KOPT-K1 (cell line): ENCODE data around the gene LIPE.

ENCODE experiments used
- H3K27ac ChIP-seq: fragments of 200-600 bp; sonication (generic); 2 replicates; pipeline ENCODE4 v1.5.1; 2016; ENCODE audit warnings: antibody characterized with exemption, mild to moderate bottlenecking, low read depth, low read length; ENCODE audit not compliant: poor library complexity, severe bottlenecking
- H3K36me3 ChIP-seq: fragments of 200-600 bp; sonication (generic); 2 replicates; pipeline ENCODE4 v1.5.1; 2017; ENCODE audit warnings: antibody characterized with exemption, mild to moderate bottlenecking, low read length, moderate library complexity; ENCODE audit not compliant: insufficient read depth
- H3K9me3 ChIP-seq: fragments of 200-600 bp; sonication (generic); 2 replicates; pipeline ENCODE4 v1.5.1; 2017; ENCODE audit warnings: antibody characterized with exemption, low read length, mild to moderate bottlenecking; ENCODE audit not compliant: insufficient read depth, poor library complexity, severe bottlenecking

LIPE gene

GRCh38 chr19:42426643-42427042 is 545 bp downstream of the LIPE start:
- Histone ChIP-seq H3K36me3 (no peaks in the 10 kb centered on the region), H3K27ac (no peak overlapping the region), H3K9me3 (no peaks in the 10 kb centered on the region)

GRCh38 chr19:42424712-42425131 is 2.5 kb downstream of the LIPE start:
- Histone ChIP-seq H3K36me3 (no peaks in the 10 kb centered on the region), H3K9me3 (no peaks in the 10 kb centered on the region), H3K27ac (no peak overlapping the region)

- no peaks in the 10 kb centered on the region for H3K9me3 ChIP-seq
- no peaks in the 10 kb centered on the region for H3K36me3 ChIP-seq
- no peak overlapping the region for H3K27ac ChIP-seq
Measured at GRCh38 chr19:42424345-42424707, 2.9 kb downstream of the LIPE start.

GRCh38 chr19:42423462-42424344 is 3.5 kb downstream of the LIPE start:
- Histone ChIP-seq H3K36me3 (no peaks in the 10 kb centered on the region), H3K9me3 (no peaks in the 10 kb centered on the region), H3K27ac (peak overlapping the region; percentile 51)

GRCh38 chr19:42422901-42423461 is 4.2 kb downstream of the LIPE start:
- Histone ChIP-seq H3K36me3 (no peaks in the 10 kb centered on the region), H3K9me3 (no peaks in the 10 kb centered on the region), H3K27ac (peak overlapping the region; percentile 51)

GRCh38 chr19:42422092-42422900 is 4.9 kb downstream of the LIPE start:
- Histone ChIP-seq H3K9me3 (no peaks in the 10 kb centered on the region), H3K27ac (peak overlapping the region; percentile 51), H3K36me3 (no peaks in the 10 kb centered on the region)

GRCh38 chr19:42421591-42422031 is 5.6 kb downstream of the LIPE start:
- Histone ChIP-seq H3K27ac (no peak overlapping the region), H3K36me3 (no peaks in the 10 kb centered on the region), H3K9me3 (no peaks in the 10 kb centered on the region)

- Histone ChIP-seq H3K36me3 (no peaks in the 10 kb centered on the region), H3K27ac (no peak overlapping the region), H3K9me3 (no peaks in the 10 kb centered on the region)
Measured at GRCh38 chr19:42421101-42421500, 6.1 kb downstream of the LIPE start.

- no peak overlapping the region for H3K27ac ChIP-seq
- H3K36me3 ChIP-seq: no peaks in the 10 kb centered on the region
- H3K9me3 ChIP-seq: no peaks in the 10 kb centered on the region
Measured at GRCh38 chr19:42420055-42420544, 7.1 kb downstream of the LIPE start.

- H3K9me3 ChIP-seq: no peaks in the 10 kb centered on the region
- H3K27ac ChIP-seq: no peak overlapping the region
- no peaks in the 10 kb centered on the region for H3K36me3 ChIP-seq
Measured at GRCh38 chr19:42419309-42419708, 7.9 kb downstream of the LIPE start.

GRCh38 chr19:42412661-42413076 is 14.5 kb downstream of the LIPE start:
- Histone ChIP-seq H3K9me3 (no peaks in the 10 kb centered on the region), H3K36me3 (no peaks in the 10 kb centered on the region), H3K27ac (no peak overlapping the region)

- Histone ChIP-seq H3K27ac (no peak overlapping the region), H3K9me3 (no peaks in the 10 kb centered on the region), H3K36me3 (peaks cover 2% of the 10 kb centered on the region; the same call in 1 of the 2 replicates)
Measured at GRCh38 chr19:42412227-42412626, 15.0 kb downstream of the LIPE start.

GRCh38 chr19:42411581-42412178 is 15.5 kb downstream of the LIPE start:
- Histone ChIP-seq H3K36me3 (peaks cover 8% of the 10 kb centered on the region; the same call in 1 of the 2 replicates), H3K9me3 (no peaks in the 10 kb centered on the region), H3K27ac (no peak overlapping the region)

GRCh38 chr19:42410371-42410770 is 16.8 kb downstream of the LIPE start:
- no peaks in the 10 kb centered on the region for H3K9me3 ChIP-seq
- H3K27ac ChIP-seq: no peak overlapping the region
- peaks cover 18% of the 10 kb centered on the region; the same call in 1 of the 2 replicates for H3K36me3 ChIP-seq

GRCh38 chr19:42409477-42409876 is 17.7 kb downstream of the LIPE start:
- Histone ChIP-seq H3K36me3 (peaks cover 26% of the 10 kb centered on the region; the same call in 1 of the 2 replicates), H3K27ac (no peak overlapping the region), H3K9me3 (no peaks in the 10 kb centered on the region)
